Peyer's patch (tissue), 4 donors: ENCODE data around the gene IL1RAPL1.

ENCODE experiments used
- CTCF ChIP-seq, 6 experiments: fragments of 450-650 bp in 4 of 6; fragments of 200-600 bp in 2 of 6; sonication (generic) in 1 of 6; IDR thresholded peaks; one replicate each; pipeline ENCODE4 v1.5.1; 2017 to 2019; ENCODE audit warnings: antibody characterized with exemption in 6 of 6, mild to moderate bottlenecking in 3 of 6, moderate library complexity in 1 of 6
- POLR2A ChIP-seq, 2 donors: fragments of 450-650 bp; IDR thresholded peaks; one replicate each; pipeline ENCODE4 v1.5.1; 2017; ENCODE audit warnings: antibody characterized with exemption in 2 of 2, mild to moderate bottlenecking in 2 of 2, moderate library complexity in 2 of 2

GRCh38 chrX:28756647-28757046 lies 169.4 kb downstream of the IL1RAPL1 start:
- no peak for TF ChIP-seq POLR2A (IDR thresholded peaks at IDR 0.05)
- no peak for TF ChIP-seq CTCF (IDR thresholded peaks at IDR 0.05)
